Effector CD8-positive, alpha-beta T cell (primary cell): ENCODE data around the gene STK4.
"Not testable (repeated sequence)": the region's sequence is repeated elsewhere in the genome, so short reads cannot be mapped to it uniquely, and the experiment has no call there.

Experiments used
- DNase-seq: peaks from one replicate; lab custom pipeline; 2025; lab: John Stamatoyannopoulos, UW

Gene STK4

DNA sequence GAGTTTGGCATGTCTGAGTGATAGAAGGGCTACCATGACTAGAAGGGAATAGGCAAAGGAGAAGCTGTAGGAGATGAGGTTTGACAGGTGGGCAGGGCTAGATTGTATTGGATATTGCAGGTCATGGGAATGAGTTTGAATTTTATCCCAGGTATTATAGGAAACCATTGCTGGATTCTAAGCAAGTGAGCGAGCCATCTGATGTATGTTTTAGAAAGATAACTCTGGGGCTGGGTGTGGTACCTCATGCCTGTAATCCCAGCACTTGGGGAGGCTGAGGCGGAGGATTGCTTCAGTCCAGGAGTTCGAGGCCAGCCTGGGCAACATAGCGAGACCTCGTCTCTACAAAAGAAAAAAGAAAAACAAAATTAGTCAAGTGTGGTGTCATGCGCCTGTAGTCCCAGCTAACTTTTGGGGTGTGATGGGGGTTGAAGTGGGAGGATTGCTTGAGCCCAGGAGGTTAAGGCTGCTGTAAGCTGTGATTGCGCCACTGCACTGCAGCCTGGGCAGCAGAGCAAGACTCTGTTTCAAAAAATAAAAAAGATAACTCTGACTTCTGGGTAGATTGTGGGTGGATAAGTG, 16.9 kb downstream of the STK4 start:
- no peak for DNase-seq

DNA sequence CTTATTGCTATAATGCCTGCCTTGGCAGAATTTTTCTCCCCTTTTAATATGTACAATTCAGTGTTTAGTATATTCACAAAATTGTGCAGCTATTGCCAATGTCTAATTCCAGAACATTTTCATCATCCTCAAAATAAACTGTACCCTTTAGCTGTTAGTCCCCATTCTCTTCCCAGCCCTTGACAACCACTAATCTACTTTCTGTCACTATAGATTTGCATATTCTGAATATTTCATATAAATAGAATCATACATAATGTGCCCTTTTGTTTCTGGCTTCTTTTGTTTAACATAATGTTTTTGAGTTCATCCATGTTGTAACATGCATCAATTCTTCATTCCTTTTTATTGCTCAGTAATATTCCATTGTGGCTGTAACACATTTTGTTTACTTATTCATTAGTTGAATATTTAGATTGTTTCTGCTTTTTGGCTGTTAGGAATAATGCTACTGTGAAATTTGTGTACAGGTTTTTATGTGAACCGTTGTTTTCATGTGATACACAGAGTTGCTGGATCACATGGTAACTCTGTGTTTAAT, 22.4 kb downstream of the STK4 start:
- DNase-seq = no peak

DNA sequence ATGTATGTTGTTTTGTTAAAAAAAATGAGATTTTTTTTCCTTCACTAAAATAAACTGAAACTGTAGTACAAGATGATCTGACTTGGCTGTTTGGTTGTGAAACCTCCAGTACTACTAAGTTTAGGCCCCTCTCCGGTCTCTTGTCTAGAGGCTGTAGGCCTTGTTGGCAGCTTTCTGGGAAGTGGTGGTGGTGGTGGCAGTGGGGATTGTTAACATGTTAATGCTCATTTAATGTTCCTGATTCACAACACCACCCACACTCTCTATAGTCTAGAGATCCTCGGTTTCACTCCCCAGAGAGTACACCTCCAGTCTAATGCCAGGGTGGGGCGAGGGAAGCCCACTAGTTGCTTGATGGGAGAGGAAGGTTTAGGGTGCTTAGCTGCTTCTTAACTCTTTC, 24.1 kb downstream of the STK4 start:
- no peak for DNase-seq

DNA sequence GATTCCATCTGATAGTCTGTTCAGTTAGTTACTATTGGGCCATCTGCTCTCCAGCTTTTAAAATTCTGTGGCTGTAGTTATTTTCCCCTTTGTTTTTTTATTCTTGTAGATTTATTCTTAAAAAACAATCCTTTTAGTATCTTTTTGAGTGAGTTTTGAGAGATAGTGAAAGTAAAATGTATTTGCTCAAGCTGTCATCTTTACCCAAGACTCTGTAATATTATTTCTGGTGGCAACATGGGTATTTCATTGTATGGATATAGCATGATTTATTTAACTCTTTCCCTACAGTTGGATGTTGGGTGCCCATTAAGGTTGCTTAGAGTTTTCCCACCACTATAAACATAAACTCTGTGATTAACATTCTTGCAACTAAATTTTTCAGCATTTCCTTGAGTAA, 24.6 kb downstream of the STK4 start:
- DNase-seq = no peak

DNA sequence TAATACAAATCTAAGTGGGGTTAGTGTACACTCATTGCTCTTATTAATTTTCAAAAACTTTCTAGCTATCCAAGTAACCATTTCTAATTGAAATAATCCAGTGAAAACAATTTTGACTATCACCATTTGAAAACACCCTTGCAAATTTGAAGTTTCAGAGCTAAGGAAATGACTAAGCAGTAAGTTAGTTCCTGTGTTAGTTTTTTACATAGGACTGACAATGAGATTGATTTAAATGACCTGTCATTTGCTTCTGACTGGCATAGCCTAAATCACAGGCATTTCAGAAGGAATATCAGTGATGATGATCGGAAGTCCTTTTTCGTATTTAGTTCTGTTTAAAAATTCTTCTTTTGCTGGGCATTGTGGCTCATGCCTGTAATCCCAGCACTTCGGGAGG, 27.0 kb downstream of the STK4 start:
- no peak for DNase-seq

DNA sequence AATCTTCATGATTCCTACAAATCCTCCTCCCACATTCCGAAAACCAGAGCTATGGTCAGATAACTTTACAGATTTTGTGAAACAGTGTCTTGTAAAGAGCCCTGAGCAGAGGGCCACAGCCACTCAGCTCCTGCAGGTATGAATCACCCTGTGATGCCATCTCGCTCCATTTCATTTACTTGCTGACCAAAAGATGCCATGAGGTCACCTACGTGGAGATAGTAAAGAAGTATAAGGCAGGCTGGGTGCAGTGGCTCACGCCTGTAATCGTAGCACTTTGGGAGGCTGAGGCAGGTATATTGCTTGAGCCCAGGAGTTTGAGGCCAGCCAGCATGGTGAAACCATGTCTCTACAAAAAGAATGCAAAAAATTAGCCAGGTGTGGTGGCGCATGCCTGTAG, 30.9 kb downstream of the STK4 start:
- DNase-seq = no peak

DNA sequence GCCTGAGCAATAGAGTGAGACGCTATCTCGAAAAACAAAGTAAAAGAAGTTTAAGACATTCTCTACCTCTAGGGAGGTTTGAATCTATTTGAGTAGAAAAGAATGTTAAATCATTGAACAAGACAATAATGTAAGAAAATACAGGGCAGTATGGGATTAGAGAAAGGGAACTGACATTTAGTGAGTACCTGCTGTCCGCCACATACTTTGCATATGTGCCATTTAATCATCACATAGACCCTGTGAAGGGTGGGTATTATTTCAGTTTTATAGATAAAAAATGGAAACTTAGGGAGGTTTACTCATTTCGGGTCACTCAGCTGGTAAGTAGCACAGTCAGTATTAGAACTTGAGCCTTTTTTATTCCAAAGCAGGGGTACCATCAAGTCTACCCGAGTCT, 31.4 kb downstream of the STK4 start:
- no peak for DNase-seq

DNA sequence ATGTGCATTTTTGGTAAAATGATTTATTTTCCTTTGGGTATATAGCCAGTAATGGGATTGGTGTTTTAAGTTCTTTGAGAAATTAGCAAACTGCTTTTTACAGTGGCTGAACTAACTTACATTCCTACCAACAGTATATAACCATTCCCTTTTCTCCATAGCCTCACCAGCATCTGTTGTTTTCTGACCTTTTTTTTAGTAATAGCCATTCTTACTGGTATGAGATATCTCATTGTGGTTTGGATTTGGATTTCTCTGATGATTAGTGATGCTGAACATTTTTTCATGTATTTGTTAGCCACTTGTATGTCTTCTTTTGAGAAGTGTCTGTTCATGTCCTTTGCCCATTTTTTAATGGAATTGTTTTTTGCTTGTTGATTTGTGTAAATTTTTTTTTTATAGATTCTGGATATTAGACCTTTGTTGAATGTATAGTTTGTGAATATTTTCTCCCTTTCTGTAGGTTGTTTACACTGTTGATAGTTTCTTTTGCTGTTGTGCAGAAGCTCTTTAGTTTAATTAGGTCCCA, 42.3 kb downstream of the STK4 start:
- no peak for DNase-seq

DNA sequence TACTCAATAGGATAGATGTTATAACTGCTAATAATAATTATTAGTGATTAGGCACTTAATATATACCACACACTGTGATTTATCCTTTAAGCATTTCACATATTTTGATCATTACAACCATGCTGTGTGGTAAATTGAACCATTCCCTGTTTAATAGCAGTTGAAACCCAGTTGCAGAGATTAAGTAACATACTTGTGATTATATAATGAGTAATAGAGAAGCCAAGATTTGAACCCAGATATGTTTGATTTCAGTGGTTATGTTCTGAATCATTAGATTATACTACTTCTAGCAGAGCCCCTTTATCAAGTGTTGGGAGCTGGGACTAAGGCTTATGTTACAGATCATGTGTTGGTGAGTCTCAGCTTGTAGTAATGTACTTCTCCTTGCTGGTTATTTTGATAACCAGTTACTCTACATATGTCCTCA, 44.1 kb downstream of the STK4 start:
- no peak for DNase-seq

DNA sequence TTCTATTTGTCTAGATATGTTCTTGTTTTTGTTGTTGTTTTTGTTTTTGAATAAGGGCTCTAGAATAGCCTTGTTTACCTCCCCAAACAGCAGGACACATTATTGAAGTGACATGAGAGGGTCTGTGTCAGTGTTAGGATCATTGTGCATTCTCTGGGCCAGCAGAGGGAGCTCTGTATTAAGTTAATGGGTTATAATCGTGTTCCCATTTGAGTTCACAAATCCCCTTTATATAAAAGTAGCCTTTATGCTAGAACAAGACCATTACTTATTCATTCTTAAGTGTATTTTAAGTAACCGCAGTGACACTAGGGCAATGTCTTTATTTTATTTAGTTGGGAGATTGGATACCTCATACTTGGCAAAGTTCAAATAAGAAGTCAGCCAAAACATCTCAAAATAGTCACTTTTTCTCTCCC, 44.8 kb downstream of the STK4 start:
- DNase-seq = peak; percentile 10

DNA sequence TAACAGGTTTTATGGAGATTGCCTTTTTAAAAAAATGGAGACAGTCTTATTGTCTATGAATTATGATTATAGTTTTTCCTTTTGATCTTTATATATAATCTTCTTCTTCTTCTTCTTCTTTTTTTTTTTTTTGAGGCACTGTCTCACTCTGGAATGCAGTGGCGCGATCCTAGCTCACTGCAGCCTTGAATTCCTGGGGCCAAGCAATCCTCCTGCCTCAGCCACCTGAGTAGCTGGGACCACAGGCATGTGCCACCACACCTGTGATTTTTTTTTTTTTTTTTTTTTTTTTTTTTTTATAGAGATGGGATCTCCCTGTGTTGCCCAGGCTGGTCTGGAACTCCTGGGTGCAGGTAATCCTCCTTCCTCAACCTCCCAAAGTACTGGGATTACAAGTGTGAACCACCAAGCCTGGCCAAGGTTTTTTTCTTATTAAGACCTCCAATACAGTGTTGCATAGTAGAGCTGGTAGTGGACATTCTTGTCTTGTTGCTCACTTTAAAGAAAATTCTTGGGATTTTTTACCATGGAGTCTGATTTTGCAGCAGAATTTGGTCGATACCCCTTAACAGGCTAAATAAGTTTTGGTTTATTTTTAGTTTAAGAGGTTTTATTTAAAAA, 46.5 kb downstream of the STK4 start:
- DNase-seq = no peak

DNA sequence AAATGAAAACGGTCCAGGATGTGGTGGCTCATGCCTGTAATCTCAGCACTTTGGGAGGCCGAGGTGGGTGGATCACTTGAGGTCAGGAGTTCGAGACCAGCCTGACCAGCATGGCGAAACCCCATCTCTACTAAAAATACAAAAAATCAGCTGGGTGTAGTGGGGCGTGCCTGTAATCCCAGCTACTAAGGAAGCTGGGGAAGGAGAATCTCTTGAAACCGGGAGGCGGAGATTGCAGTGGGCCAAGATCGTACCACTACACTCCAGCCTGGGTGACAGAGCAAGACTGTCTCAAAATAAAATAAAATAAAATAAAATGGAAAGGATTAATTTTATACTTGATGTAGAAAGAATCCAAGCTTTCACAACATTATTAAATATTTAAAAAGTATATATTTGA, 47.8 kb downstream of the STK4 start:
- not testable (repeated sequence) for DNase-seq

DNA sequence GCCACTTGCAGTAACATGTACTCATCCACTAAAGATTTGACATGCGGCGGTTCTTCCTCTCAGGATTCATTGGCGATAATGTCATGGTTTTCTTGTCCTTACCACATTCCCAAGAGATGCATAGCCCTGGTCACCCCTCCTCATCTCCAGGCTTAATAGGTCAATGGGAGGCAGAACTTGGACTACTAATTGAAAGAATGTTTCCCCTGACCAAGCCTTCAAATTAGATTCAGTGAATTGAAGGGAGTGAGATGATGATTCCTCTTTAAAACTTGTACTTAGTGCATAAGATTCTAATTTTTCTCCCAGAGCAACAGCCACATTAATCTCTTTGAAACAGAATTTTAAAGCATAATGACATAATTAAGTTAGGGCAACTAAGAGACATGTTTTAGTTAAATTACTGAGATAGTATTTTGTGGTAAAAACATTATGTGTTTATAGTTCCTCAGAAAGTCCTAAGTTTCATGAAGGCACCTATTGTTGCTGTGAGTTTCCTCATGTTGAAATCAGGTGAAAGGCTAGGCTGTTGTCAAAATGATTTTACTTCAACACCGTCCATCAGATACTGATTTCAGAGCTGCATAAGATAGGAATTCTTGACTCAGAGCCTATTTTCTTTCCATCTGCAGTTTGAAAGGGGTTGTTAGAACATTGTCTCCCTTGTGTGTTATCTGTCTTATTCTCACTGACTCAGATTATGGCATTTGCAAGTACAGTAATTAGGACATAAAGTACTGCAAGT, 48.5 kb downstream of the STK4 start:
- no peak for DNase-seq

DNA sequence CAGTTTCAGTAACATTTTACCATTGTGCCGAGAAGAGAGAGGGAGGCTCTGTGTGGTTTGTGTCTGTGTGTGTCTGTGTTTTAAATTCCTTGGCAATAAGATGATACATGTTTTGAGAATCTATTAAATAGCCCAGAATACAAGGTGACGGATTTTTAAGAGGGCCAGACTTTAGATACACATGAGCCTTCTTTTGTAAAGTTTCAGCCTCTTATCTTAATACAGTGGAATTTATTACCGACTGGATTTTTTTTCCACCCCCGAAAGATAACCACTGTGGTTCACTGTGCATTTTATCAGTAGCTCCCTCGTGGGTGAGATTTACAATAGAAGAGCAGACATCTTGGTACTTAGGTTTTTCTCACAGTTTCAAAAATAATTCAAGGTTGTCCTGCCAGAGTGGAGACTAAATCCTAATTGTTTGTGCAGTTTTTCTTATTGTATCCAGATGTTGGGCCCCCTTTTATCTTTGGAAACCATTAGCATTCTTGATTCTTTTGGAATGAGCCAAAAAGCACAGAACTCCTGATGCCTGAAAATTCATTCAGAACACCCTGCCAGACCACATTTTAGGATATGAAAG, 49.9 kb downstream of the STK4 start:
- DNase-seq = no peak

DNA sequence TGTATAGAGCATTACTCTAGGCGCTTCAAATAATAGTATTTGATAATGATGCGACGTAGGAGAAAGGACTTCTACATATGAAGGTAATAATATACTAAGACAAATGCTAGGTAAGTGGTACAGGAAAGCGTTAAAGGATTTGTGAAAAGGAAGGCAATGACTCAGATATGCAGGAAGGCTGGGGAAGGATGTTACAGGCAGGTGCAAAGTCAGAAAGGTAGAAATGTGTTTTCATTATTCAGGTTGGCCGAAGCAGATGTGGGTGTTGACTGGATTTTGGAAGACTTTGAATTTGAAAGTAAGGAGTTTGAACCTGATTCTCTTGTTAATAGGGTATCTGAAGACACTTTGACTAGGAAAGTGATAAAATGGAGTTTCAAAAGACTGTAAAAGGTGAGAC, 51.0 kb downstream of the STK4 start:
- DNase-seq = no peak

DNA sequence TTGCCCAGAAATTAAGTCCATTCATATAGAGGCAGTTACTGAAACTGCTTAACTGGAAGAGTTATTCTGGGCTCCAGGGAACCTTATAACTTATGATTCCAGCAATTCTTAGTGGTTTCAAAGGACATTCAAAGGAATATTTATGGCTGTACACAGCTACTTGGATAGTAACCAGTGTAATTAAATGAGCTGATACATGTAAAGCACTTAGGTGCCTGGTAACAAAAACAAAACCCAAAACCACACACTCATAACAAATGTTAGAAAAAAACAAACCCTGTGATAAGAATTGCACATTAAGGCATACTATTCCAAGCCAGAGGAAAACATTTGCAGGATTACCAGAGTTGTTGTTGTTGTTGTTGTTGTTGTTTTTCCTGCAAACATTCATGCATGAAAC, 51.5 kb downstream of the STK4 start:
- no peak for DNase-seq

DNA sequence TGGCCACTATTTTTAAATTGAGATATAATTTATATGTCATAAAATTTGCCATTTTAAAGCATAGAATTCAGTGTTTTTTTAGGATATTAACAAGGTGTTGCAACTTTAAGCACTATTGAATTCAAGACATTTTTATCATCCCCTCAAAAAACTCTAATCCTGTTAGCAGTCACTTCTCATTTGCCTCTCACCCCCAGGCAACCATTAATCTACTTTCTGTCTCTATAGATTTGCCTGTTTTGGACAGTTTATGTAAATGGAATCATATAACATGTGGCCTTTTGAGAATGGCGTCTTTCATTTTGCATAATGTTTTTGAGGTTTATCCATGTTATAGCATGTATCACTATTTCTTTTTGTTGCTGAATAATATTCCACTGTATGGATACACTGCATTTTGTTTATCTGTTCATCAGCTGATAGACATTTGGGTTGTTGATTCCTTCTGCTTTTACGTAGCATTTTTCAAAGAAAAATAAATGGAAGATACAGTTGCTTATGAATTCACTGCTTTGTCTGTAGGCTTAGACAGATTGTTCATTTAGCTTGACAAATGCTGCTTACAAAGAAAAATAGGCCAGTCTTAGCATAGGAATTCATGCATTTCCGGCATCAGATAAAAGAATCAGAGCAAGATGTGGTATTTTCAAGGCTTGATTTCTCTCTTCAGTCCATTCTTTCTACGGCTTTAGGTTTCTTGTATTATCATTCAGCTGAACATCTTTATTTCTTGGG, 52.9 kb downstream of the STK4 start:
- DNase-seq = no peak

DNA sequence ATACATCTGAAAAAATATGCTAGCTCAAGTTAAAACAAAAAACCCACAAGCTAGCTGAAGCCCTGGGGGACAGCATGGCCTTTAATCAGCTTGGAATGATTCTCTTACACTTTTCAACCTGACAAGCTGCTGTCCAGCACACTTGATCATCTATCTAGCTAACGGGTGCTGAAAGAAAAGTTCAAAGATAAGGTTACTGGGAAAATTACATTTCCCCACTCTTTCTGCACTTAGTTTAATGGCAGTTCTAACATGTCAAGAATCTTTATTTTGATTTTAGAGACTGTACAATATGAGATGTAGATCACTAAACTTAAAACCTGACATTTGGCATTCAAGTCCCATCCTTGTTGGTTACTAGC, 53.4 kb downstream of the STK4 start:
- DNase-seq = no peak

DNA sequence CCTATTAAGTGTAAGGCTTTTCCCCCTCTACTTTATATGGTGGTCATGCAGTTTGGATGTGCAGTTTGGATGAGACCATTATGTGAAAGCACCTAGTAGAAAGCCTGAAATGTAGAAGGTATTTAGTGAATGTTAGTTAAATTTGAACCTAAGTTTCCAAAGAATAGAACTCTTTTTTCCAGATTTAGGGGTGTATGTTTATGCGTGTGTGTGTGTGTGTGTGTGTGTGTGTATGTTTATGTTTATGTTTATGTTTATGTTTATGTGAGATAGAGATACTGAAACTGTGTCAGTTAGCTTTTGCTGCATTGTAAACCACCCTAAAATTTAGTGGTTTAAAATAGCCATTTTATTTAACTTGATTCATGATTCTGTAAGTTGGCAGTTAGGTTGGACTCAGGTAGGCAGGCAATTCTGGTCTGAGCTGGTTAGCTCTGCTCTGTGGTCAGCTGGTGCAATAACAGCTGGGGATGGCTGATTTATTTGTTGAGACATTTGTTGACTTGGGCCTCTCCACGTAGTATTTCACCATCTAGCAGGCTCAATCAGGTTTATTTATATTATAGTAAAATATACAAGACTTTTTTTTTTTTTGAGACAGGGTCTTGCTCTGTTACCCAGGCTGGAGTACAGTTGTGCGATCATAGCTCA, 54.0 kb downstream of the STK4 start:
- DNase-seq = no peak

DNA sequence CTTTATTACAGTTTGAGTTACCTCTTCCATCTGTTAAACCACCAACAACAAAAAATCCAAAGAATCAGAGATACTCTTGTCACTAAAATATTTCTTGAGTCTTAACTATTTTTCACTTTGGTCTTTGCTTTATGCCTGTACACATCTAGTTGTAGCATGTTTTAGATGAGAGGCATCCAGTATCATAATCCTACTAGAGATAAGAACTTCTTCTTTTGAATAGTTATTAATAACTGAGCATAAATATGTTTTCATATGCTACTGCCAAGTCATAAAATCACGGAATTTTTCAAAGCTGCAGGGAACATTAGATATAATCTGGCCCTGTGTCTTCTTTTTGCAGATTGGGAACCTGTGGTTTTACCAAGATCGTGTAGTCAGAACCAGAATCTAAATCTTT, 55.3 kb downstream of the STK4 start:
- no peak for DNase-seq

DNA sequence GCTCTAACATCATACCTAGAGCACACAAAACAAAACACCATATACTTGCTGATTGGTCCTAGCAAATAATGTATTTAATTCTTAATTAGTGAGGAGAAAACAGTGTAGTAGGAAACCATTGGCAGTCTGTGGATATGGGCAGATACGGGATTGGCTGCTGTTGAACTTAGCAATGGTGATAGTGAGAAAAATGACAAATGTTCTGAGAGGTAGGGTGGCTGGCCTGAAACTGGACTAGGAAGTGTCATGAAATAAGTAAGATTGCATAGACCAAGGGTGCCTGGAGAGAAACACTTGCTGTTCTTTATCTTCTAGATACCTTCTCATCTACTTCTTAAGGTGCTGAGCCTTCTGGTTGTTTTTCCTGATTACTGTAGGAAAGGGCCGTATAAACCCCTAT, 56.8 kb downstream of the STK4 start:
- not testable (repeated sequence) for DNase-seq
